ENCODE measurements around the gene HOXA11. TPM values are rescaled to one million over a fixed set of nuclear protein-coding genes. Genes with fewer than 3 reads are reported as not detected.

HOXA11 gene
- total RNA-seq, 1 experiment from 2014 or later, result not detected

DNA sequence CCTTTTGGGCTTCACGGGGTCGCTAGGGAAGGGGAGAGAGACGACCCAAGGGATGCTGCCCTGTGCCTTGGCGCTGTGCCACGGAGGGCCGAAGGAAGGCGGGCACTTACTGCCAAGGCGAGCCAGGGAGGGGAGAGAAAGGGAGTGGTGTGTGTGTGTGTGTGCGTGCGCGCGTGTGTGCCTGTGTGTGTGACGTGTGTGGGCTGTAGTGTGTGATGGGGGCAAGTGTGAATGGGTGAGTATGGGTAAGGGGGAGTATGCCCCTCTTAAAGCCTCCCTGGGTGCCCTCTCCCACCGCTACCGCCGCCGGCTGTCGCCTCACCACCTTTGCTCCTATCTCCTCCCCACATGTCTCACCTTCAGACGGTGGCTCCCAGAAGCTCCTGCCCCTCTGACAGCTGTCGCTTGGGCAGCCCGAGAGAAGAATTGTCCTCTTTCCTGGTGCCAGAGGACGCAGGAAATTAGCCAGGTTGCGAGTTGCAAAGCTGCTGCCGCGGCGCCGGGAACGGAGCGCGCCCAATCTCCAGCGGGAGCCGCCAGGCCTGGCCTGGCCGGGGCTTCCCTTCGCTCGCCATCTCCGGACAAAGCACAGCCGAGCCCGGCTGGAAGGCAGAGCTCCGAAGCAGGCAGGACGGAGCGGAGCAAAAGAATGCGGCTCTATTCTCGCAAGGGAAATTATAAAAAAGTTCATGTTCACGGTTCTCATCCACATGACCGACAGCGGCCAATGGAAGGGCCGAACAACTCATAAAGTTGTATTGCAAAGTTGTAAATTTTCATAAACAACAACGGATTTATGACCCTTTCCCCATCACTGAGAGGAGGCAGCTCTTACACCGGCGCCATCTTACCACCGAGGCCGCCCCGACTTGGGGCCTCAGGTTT, 32.9 kb downstream of the HOXA11 start, which contains the start of gene HOXA3:
HOXA3 (minus strand) TSS at position 653 of the 885 bp plus-strand sequence. CDS start 41,943 bp downstream, outside the sequence.
- Histone ChIP-seq H3K9me3 (ENCODE audit: control insufficient read depth, low read depth, low read length) (no peaks in the 10 kb centered on the region), H3K18ac (ENCODE audit: insufficient read length, low read depth, low read length) (no peak within 1 kb of the TSS), H2BK15ac (ENCODE audit: low read depth, low read length) (no peak within 1 kb of the TSS), H4K91ac (ENCODE audit: insufficient read length, low read depth, low read length) (no peak within 1 kb of the TSS), H3K56ac (ENCODE audit: insufficient read length, low read depth, low read length) (no peak within 1 kb of the TSS), H2AK5ac (ENCODE audit: insufficient read length, low read length) (no peak within 1 kb of the TSS), H3K14ac (ENCODE audit: insufficient read depth, low read length) (no peak within 1 kb of the TSS), H3K23me2 (ENCODE audit: insufficient read length, low read depth, low read length, poor library complexity, severe bottlenecking) (peaks cover 4% of the 10 kb centered on the region), H3K79me1 (ENCODE audit: insufficient read depth, low read depth, low read length, poor library complexity, severe bottlenecking) (no peaks in the 10 kb centered on the region), H3K79me2 (ENCODE audit: insufficient read depth, low read length) (no peaks in the 10 kb centered on the region), H3K9ac (ENCODE audit: extremely low read depth, insufficient read length, low read length) (no peak within 1 kb of the TSS), H2BK12ac (ENCODE audit: insufficient read length, low read depth, low read length) (no peak within 1 kb of the TSS), H3K27me3 (ENCODE audit: insufficient read depth, low read length) (peaks cover 97% of the 10 kb centered on the region), H3K27ac (ENCODE audit: insufficient read length, low read depth, low read length) (no peak within 1 kb of the TSS), H2AFZ (ENCODE audit: low read length) (no peak within 1 kb of the TSS), H2BK5ac (ENCODE audit: insufficient read length, low read length) (no peak within 1 kb of the TSS), H3K4me1 (ENCODE audit: insufficient read depth, low read length) (no peaks in the 10 kb centered on the region), H2BK20ac (ENCODE audit: low read depth, low read length, poor library complexity, severe bottlenecking) (no peak within 1 kb of the TSS), H3K4ac (ENCODE audit: low read depth, low read length) (no peak within 1 kb of the TSS), H3K23ac (ENCODE audit: insufficient read length, low read depth, low read length) (no peak within 1 kb of the TSS), H2BK120ac (ENCODE audit: low read depth, low read length, poor library complexity, severe bottlenecking) (no peak within 1 kb of the TSS), H4K20me1 (ENCODE audit: control insufficient read depth, insufficient read depth, insufficient read length) (no peaks in the 10 kb centered on the region), H4K5ac (ENCODE audit: insufficient read length, low read depth, low read length) (no peak within 1 kb of the TSS), H3T11ph (ENCODE audit: low read length) (no peak within 1 kb of the TSS), H4K8ac (replicated peaks; ENCODE audit: insufficient read length, low read depth, low read length) (no peak within 1 kb of the TSS), H3K4me2 (ENCODE audit: insufficient read depth, insufficient read length, low read length) (no peak within 1 kb of the TSS)
- peaks cover 100% of the 10 kb centered on the region for H3K27me3 Mint-ChIP-seq (ENCODE audit: low read depth)
- peak within 1 kb of the TSS in 1 of 2 experiments; percentile 66; a peak in 3 of 5 replicates for H3K4me3 Mint-ChIP-seq
- H3K36me3 Mint-ChIP-seq (ENCODE audit: insufficient read depth in 1 of 3, low read depth in 3 of 3), result peaks cover 0 to 6% (median 0%) of the 10 kb centered on the region in 3 experiments; a peak in 3 of 7 replicates
- H3K9me3 Mint-ChIP-seq, result peaks cover 17 to 23% of the 10 kb centered on the region in 2 experiments
- no peak within 1 kb of the TSS for H3K27ac Mint-ChIP-seq
- DNase-seq, result no peak
- no CpG with 5 or more reads among the region's 53 CpGs for WGBS (ENCODE audit: extremely low coverage, insufficient read length, low lambda C conversion rate)
- H3K4me1 Mint-ChIP-seq, result peaks cover 13 to 30% of the 10 kb centered on the region in 2 experiments
- TF ChIP-seq, protein P1, sequence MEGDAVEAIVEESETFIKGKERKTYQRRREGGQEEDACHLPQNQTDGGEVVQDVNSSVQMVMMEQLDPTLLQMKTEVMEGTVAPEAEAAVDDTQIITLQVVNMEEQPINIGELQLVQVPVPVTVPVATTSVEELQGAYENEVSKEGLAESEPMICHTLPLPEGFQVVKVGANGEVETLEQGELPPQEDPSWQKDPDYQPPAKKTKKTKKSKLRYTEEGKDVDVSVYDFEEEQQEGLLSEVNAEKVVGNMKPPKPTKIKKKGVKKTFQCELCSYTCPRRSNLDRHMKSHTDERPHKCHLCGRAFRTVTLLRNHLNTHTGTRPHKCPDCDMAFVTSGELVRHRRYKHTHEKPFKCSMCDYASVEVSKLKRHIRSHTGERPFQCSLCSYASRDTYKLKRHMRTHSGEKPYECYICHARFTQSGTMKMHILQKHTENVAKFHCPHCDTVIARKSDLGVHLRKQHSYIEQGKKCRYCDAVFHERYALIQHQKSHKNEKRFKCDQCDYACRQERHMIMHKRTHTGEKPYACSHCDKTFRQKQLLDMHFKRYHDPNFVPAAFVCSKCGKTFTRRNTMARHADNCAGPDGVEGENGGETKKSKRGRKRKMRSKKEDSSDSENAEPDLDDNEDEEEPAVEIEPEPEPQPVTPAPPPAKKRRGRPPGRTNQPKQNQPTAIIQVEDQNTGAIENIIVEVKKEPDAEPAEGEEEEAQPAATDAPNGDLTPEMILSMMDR (conservative IDR thresholded peaks at IDR 0.05), result no peak

Data from H9 (cell line).